HCT116 (cell line): Measurements from ENCODE around the gene SIGLEC5. TPM values are rescaled to one million over a fixed set of nuclear protein-coding genes. Genes with fewer than 3 reads are reported as not detected.

Experiments
- ATAC-seq: fragments of 200-7000 bp; cut with Tn5 transposase; 2 replicates; pipeline ENCODE4 v1.9.1; 2020; ENCODE audit warnings: mild to moderate bottlenecking, moderate library complexity
- BruUV-seq: library from RNA; stranded (reverse); fragments of 400-500 nt; replicated peaks from 2 replicates; lab custom pipeline; 2021; lab: Mats Ljungman, UMichigan
- CTCF ChIA-PET: fragments of 300-600 bp; sonication (Branson Sonifier 250); formaldehyde crosslinking; loops from one replicate; lab custom pipeline; 2021; ENCODE audit warnings: antibody characterized with exemption; lab: Charles Lee
- POLR2A ChIA-PET: fragments of 300-600, 350-600 bp; sonication (Branson Sonifier 250); formaldehyde crosslinking; loops from one replicate; lab custom pipeline; 2021; ENCODE audit warnings: antibody characterized with exemption; lab: Charles Lee
- RAD21 ChIA-PET, 2 experiments: fragments of 300-600 bp; sonication (Branson Sonifier 250); formaldehyde crosslinking; loops; one replicate each; lab custom pipeline; 2023; ENCODE audit warnings: low total read pairs in 2 of 2; ENCODE audit not compliant: uncharacterized antibody in 2 of 2, unreplicated experiment in 2 of 2, low non-redundant PET in 1 of 2; lab: Charles Lee
- DNase-seq: peaks from one replicate; pipeline ENCODE4 v3.0.0-alpha.2; 2010; ENCODE audit warnings: low read depth, low spot score
- H2AFZ ChIP-seq: fragments of 200-600 bp; shearing (Covaris generic), sonication (generic); 2 replicates; pipeline ENCODE4 v1.6.1; 2017; ENCODE audit warnings: low read depth, mixed run types, mixed read lengths, antibody characterized with exemption, low read length; ENCODE audit not compliant: poor library complexity, severe bottlenecking
- H3K27ac ChIP-seq: 2 replicates; pipeline ENCODE4 v1.5.1; 2012; ENCODE audit warnings: low read depth, low read length
- H3K27me3 ChIP-seq: fragments of 200-600 bp; sonication (generic); 2 replicates; pipeline ENCODE4 v1.6.1; 2016; ENCODE audit warnings: mixed run types, low read length, mixed read lengths; ENCODE audit not compliant: insufficient read depth
- H3K36me3 ChIP-seq, 2 experiments: fragments of 200-500 bp in 1 of 2; fragments of 200-600 bp in 1 of 2; sonication (Bioruptor generic) in 1 of 2; sonication (generic) in 1 of 2; 2 replicates each; pipeline versions ENCODE4 v1.5.1 to v1.6.1; 2014 to 2016; ENCODE audit warnings: low read length in 2 of 2, inconsistent platforms in 1 of 2, mixed read lengths in 1 of 2, mixed run types in 1 of 2; ENCODE audit not compliant: insufficient read depth in 2 of 2, control insufficient read depth in 1 of 2
- H3K4me1 ChIP-seq, 2 experiments: fragments of 200-600 bp in 1 of 2; sonication (generic) in 1 of 2; 2 replicates each; pipeline versions ENCODE4 v1.5.1 to v1.6.1; 2012 to 2017; ENCODE audit warnings: low read length in 2 of 2, inconsistent platforms in 1 of 2, mild to moderate bottlenecking in 1 of 2, mixed read lengths in 1 of 2, mixed run types in 1 of 2, moderate library complexity in 1 of 2; ENCODE audit not compliant: insufficient read depth in 2 of 2, control insufficient read depth in 1 of 2
- H3K4me2 ChIP-seq: fragments of 200-600 bp; sonication (generic); 2 replicates; pipeline ENCODE4 v1.6.1; 2017; ENCODE audit warnings: mixed run types, low read length, mixed read lengths
- H3K4me3 ChIP-seq, 2 experiments: fragments of 200-600 bp in 1 of 2; sonication (generic) in 1 of 2; replicated peaks in 1 of 2; 2 replicates each; pipeline ENCODE4 v1.5.1; 2011 to 2016; ENCODE audit warnings: low read length in 2 of 2, control low read depth in 1 of 2, low read depth in 1 of 2, mild to moderate bottlenecking in 1 of 2, mixed read lengths in 1 of 2, mixed run types in 1 of 2
- H3K79me2 ChIP-seq: fragments of 200-600 bp; sonication (generic); 2 replicates; pipeline ENCODE4 v1.6.1; 2017; ENCODE audit warnings: mild to moderate bottlenecking, mixed run types, low read length, moderate library complexity, mixed read lengths; ENCODE audit not compliant: insufficient read depth
- H3K9ac ChIP-seq: fragments of 200-600 bp; sonication (generic); 2 replicates; pipeline ENCODE4 v1.6.1; 2016; ENCODE audit warnings: low read length, mixed read lengths
- H3K9me2 ChIP-seq: fragments of 200-600 bp; sonication (generic), shearing (Covaris generic); 2 replicates; pipeline ENCODE4 v1.6.1; 2017; ENCODE audit warnings: mixed run types, mild to moderate bottlenecking, moderate library complexity; ENCODE audit not compliant: insufficient read depth
- H3K9me3 ChIP-seq, 2 experiments: fragments of 200-500 bp in 1 of 2; fragments of 200-600 bp in 1 of 2; sonication (Bioruptor generic) in 1 of 2; sonication (generic) in 1 of 2; 2 replicates each; pipeline ENCODE4 v1.6.1; 2014 to 2017; ENCODE audit warnings: low read length in 2 of 2, mixed read lengths in 2 of 2, inconsistent platforms in 1 of 2, low read depth in 1 of 2, mild to moderate bottlenecking in 1 of 2, mixed run types in 1 of 2, moderate library complexity in 1 of 2; ENCODE audit not compliant: control insufficient read depth in 1 of 2, insufficient read depth in 1 of 2
- H4K20me1 ChIP-seq: fragments of 200-600 bp; sonication (generic), shearing (Covaris generic); 2 replicates; pipeline ENCODE4 v1.6.1; 2017; ENCODE audit warnings: mixed run types, mild to moderate bottlenecking, moderate library complexity; ENCODE audit not compliant: insufficient read depth
- CEBPB ChIP-seq: IDR thresholded peaks from 2 replicates; pipeline ENCODE4 v1.6.1; 2012; ENCODE audit warnings: low read depth
- CTCF ChIP-seq, 3 experiments: fragments of 200-600 bp in 1 of 3; sonication (generic) in 1 of 3; IDR thresholded peaks in 2 of 3; conservative IDR thresholded peaks in 1 of 3; 2 replicates each; pipeline ENCODE4 v1.5.1; 2012 to 2017; ENCODE audit warnings: low read depth in 2 of 3, low read length in 2 of 3, antibody characterized with exemption in 1 of 3, borderline replicate concordance in 1 of 3, control low read depth in 1 of 3, mild to moderate bottlenecking in 1 of 3, mixed read lengths in 1 of 3, mixed run types in 1 of 3, moderate library complexity in 1 of 3; ENCODE audit not compliant: insufficient read depth in 1 of 3
- EGR1 ChIP-seq: IDR thresholded peaks from 2 replicates; pipeline ENCODE4 v1.6.1; 2012; ENCODE audit warnings: low read depth
- ELF1 ChIP-seq: IDR thresholded peaks from 2 replicates; pipeline ENCODE4 v1.6.1; 2012; ENCODE audit warnings: low read depth, borderline replicate concordance
- EZH2 ChIP-seq: fragments of 200-600 bp; sonication (generic); IDR thresholded peaks from 2 replicates; pipeline ENCODE4 v1.6.1; 2017; ENCODE audit warnings: antibody characterized with exemption, mixed run types
- FOSL1 ChIP-seq: IDR thresholded peaks from 2 replicates; pipeline ENCODE4 v1.6.1; 2012; ENCODE audit warnings: low read depth
- POLR2A ChIP-seq: IDR thresholded peaks from 2 replicates; pipeline ENCODE4 v1.7.0; 2011; ENCODE audit warnings: borderline replicate concordance; ENCODE audit not compliant: insufficient read depth, insufficient read length; ENCODE audit errors: extremely low read depth
- POLR2AphosphoS5 ChIP-seq: IDR thresholded peaks from 2 replicates; pipeline ENCODE4 v1.6.1; 2011; ENCODE audit warnings: mild to moderate bottlenecking, low read depth, low read length, moderate library complexity
- SP1 ChIP-seq: IDR thresholded peaks from 2 replicates; pipeline ENCODE4 v1.6.1; 2012; ENCODE audit warnings: low read depth
- ZFX ChIP-seq: fragments of 450-650 bp; IDR thresholded peaks from 2 replicates; pipeline ENCODE4 v1.6.1; 2017
- ZNF274 ChIP-seq: fragments of 200-500 bp; sonication (Bioruptor generic); IDR thresholded peaks from 2 replicates; pipeline ENCODE4 v1.6.1; 2014; ENCODE audit warnings: mild to moderate bottlenecking, low read depth, low read length, inconsistent platforms
- intact Hi-C: fragments of 100-400 bp; cut with micrococcal nuclease; formaldehyde crosslinking; loops from 2 replicates; pipeline ENCODE4 v1.10.0; 2022
- total RNA-seq: library from RNA; stranded (reverse); gene quantifications from one replicate; pipeline ENCODE4 v1.2.1, GENCODE V29; 2021; ENCODE audit not compliant: unreplicated experiment
- TF ChIP-seq, protein P1 (sequence below): IDR thresholded peaks from 2 replicates; pipeline ENCODE4 v1.6.1; 2012

SIGLEC5 gene
- total RNA-seq, 1 experiment from 2014 or later: not detected

GRCh38 chr19:51572908-51573307 lies 57.3 kb downstream of the SIGLEC5 start (continued):
- TF ChIP-seq CTCF (IDR thresholded peaks at IDR 0.05 in 2 of 3, conservative IDR thresholded peaks at IDR 0.05 in 1 of 3; ENCODE audit: borderline replicate concordance in 1 of 3, insufficient read depth in 1 of 3, low read depth in 2 of 3, low read length in 2 of 3): no peak
- TF ChIP-seq, all 23 proteins: peak for 0

- RAD21 ChIA-PET: no interaction called here
- Histone ChIP-seq H3K9ac (no peak overlapping the region), H3K36me3 (peaks cover 0 to 14% of the 10 kb centered on the region in 2 experiments; a peak in 3 of 4 replicates), H3K27ac (no peak overlapping the region), H3K4me1 (peaks cover 5 to 10% of the 10 kb centered on the region in 2 experiments; a peak in 2 of 4 replicates), H3K4me2 (peak overlapping the region; percentile 94), H3K9me2 (no peaks in the 10 kb centered on the region), H3K27me3 (peaks cover 7% of the 10 kb centered on the region; the same call in 1 of the 2 replicates), H3K9me3 (no peaks in the 10 kb centered on the region), H3K4me3 (peak overlapping the region in 1 of 2 experiments; percentile 81; a peak in 1 of 4 replicates), H4K20me1 (no peaks in the 10 kb centered on the region), H3K79me2 (peaks cover 13% of the 10 kb centered on the region), H2AFZ (no peak overlapping the region)
- TF ChIP-seq EZH2: no peak
- POLR2A ChIA-PET: no interaction called here
- ATAC-seq (no peak), DNase-seq (no peak)
- CTCF ChIA-PET: no interaction called here
- intact Hi-C loops: no loop called here
- no TSS peak for BruUV-seq
Observed at GRCh38 chr19:51572410-51572809, 57.8 kb downstream of the SIGLEC5 start.

DNA sequence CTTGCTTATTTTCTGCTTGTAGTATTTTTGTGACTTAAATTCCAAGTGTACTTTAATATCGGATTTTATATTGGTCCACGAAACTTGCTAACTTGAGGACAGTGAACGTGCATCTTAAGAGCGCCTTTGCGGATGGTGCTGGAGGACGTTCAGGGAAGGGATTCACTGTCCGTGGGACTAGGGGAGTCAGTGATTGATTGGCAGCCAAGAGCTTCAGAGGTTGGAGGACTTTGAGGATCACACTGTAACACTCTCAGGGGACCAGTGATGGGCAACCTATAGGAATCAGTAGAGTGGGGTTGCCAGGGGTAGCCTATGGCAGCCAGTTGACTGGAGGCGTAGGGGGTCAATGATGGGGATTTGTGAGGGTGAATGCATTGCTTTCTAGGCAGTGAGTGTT lies 58.6 kb downstream of the SIGLEC5 start:
- H3K36me3 ChIP-seq: peaks cover 0 to 11% of the 10 kb centered on the region in 2 experiments; a peak in 3 of 4 replicates
- POLR2A ChIA-PET: interaction anchor here (0.8 to 1.1 kb wide), 2 partner anchors 23 to 232 kb away, joined by 3 to 6 read pairs; no protein-coding TSS in a partner anchor
- H3K9me2 ChIP-seq: no peaks in the 10 kb centered on the region
- H4K20me1 ChIP-seq: no peaks in the 10 kb centered on the region
- RAD21 ChIA-PET: no interaction called here
- no peak overlapping the region for H3K27ac ChIP-seq
- H3K9ac ChIP-seq: peak overlapping the region; percentile 74
- TSS peak; percentile 75 for BruUV-seq
- 0 out of 2 replicates have a peak, but pooled peaks have one; percentile 23 for ATAC-seq
- H3K4me1 ChIP-seq: peaks cover 5 to 10% of the 10 kb centered on the region in 2 experiments; a peak in 2 of 4 replicates
- intact Hi-C loops: loop anchor here (2.0 kb wide), 1 partner anchor 23 kb away; no protein-coding TSS in a partner anchor
- H3K4me3 ChIP-seq: peak overlapping the region; percentile 81 to 85
- peaks cover 13% of the 10 kb centered on the region for H3K79me2 ChIP-seq
- H3K4me2 ChIP-seq: peak overlapping the region; percentile 94
- no peak for DNase-seq
- no peaks in the 10 kb centered on the region for H3K9me3 ChIP-seq
- H2AFZ ChIP-seq: no peak overlapping the region
- H3K27me3 ChIP-seq: peaks cover 8% of the 10 kb centered on the region; the same call in 1 of the 2 replicates
- CTCF ChIA-PET: interaction anchor here (1.1 kb wide), 1 partner anchor 90 kb away, joined by 3 read pairs; no protein-coding TSS in a partner anchor
- TF ChIP-seq CTCF (IDR thresholded peaks at IDR 0.05 in 2 of 3, conservative IDR thresholded peaks at IDR 0.05 in 1 of 3; ENCODE audit: borderline replicate concordance in 1 of 3, insufficient read depth in 1 of 3, low read depth in 2 of 3, low read length in 2 of 3): no peak
- no peak for TF ChIP-seq POLR2A
- TF ChIP-seq ZFX: no peak
- TF ChIP-seq ZNF274: no peak
- TF ChIP-seq FOSL1: no peak
- no peak for TF ChIP-seq POLR2AphosphoS5
- TF ChIP-seq EGR1: no peak
- no peak for TF ChIP-seq CEBPB
- TF ChIP-seq, protein P1, sequence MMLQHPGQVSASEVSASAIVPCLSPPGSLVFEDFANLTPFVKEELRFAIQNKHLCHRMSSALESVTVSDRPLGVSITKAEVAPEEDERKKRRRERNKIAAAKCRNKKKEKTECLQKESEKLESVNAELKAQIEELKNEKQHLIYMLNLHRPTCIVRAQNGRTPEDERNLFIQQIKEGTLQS: no peak
- no peak for TF ChIP-seq SP1
- TF ChIP-seq ELF1: no peak
